NCI-H1930 (cell line): Measurements from ENCODE around the gene GANC.

Experiments used
- DNase-seq, 2 experiments: peaks; one replicate each; lab custom pipeline; 2025; lab: John Stamatoyannopoulos, UW

Gene GANC

DNA sequence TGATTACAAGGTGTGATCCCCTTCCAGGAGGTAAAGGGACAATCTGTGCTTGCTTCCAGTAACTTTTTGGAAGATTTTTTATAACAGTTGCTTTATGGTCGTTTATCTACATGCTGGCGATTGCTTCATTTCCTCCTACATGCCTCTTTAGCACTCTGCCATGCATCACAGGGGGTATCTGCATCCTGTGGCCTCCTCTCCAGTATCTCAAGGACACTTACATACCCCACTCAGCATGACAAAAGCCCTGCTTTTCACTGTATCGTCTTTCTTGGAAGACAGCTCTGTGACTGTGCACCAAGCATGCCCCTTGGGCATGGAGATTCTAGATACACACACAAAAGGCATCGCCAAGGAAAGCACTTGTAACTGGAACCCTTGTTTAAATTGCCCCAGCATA, 111.6 kb downstream of the GANC start:
- DNase-seq, result no peak

DNA sequence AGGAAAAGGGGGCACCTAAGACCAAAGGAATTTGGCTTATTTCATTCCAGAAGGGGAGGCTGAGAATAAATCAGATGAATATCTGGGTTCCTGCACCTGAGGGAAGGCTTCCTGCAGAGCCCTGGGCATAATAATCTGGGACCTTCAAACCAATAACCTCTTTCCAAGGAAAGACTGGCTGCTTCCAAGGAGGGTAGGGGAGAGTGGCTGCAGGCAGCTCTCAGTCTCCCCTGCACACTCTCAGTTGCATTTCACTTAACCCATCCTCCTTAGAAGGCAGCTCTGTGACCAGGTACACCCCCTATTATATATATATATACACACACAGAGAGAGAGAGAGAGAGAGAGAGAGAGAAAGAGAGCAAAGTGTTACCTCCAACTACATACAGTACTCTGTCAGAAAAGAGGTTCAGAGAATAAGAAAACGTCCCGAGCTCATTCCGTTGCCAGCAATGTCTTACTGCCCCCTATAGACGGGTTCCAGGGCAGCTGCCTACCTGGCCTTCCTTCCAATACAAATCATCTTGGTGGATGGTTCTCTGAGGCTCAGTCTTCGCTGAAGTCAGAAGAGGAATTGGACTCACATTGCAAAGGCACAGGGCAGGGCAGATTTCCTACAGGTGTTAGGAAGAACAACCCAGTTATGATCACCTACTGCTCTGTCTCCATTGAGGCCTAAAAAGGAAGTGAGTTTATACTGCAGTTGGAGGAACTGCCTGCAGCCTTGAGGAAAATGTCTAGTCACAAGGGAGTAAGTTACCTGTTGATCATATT, 112.4 kb downstream of the GANC start:
- DNase-seq, result peak in 1 of 2 experiments; percentile 16

GRCh38 chr15:42385980-42386700, 113.1 kb downstream of the GANC start:
- DNase-seq, result no peak

- DNase-seq, result no peak
Measured at GRCh38 chr15:42387603-42388002, 114.6 kb downstream of the GANC start.

- DNase-seq, result no peak
Measured at GRCh38 chr15:42392309-42393024, 119.5 kb downstream of the GANC start.

DNA sequence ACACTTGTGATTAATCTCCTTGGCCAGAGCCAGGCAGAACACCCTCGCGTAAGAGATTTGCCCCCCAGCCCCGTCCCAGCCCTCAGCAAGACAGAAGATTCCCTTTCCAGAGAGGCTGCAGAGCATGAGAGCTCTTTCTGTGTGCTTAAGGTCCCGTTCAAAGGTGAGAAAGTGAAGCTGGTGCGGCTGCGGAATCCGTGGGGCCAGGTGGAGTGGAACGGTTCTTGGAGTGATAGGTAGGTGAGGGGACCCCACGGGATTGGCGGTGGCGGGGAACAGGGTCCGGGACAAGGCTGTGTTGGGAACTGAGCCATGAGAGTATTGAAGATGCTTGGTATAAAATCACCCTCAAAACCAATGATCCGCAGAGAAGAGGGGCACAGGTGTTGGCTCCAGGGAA, 121.1 kb downstream of the GANC start:
- no peak for DNase-seq

- DNase-seq, result no peak
Measured at GRCh38 chr15:42395838-42396237, 122.8 kb downstream of the GANC start.

GRCh38 chr15:42401544-42402454, 128.8 kb downstream of the GANC start:
- DNase-seq, result no peak

- no peak for DNase-seq
Measured at GRCh38 chr15:42402455-42403205, 129.6 kb downstream of the GANC start.

DNA sequence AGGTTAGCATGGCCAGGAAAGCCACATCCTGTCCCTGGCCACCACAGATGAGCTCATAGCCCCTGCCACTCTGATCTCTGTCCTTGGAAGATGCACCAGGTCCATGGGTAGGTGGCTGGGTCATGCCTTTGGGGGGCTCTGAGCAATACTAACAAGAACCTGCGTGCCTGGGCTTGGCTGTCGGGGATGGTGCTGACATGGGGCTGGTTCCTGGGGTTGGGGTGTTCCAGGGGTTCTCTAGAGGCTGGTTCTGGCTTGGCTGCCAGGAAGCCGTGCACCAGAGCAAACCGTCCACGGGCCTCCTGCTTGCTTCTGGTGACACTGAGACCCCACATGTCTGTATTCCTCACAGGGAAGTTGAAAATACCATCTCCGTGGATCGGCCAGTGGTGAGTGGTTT, 130.4 kb downstream of the GANC start:
- DNase-seq, result no peak

DNA sequence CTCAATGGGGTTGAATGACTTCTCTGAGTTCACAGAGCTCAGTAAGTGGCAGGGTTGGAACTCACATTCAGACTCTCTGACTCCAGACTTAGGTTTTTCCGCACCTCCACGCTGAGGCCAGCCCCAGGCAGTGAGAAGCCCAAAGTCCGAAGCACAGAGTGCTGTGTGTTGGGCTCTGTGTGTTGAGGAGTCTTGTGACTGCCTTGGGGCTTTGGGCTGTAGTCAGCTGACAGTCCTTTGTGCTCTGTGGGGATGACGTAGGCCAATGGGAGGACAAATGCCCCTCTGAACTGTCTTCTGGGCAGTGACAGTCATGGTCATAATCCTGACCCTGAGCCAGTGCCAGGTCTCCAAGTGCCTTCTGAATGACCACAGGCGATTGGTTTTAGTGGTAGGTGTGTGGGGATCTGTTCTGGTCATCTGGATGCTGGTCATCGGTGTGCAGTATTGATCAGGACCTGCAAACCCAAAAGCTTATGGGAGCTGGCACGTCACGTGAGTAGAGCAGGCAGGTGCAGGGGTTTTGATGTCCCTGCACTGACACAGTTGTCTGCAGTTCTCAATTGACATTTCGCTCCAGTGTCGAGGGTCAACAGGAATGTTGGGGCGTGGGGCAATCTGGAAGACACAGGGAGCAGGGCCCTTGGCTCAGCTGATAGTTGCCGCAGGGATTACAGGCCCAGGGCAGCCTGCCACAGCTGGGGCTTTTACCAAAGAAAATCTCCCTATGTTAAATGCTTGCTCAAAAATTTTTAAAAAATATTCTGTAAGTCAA, 131.6 kb downstream of the GANC start:
- DNase-seq, result no peak

- DNase-seq, result no peak
Measured at GRCh38 chr15:42405863-42406482, 133.0 kb downstream of the GANC start.
